Neural cell (in vitro differentiated cells): ENCODE measurements around the gene KCNA10.

Source experiments
- EP300 ChIP-seq: fragments of 450-650 bp; conservative IDR thresholded peaks from 2 replicates; pipeline ENCODE4 v1.6.1; 2014; ENCODE audit warnings: antibody characterized with exemption, mild to moderate bottlenecking, moderate library complexity; ENCODE audit not compliant: poor library complexity, severe bottlenecking
- EZH2 ChIP-seq: fragments of 200-600, 300-800 bp; shearing (Covaris generic), sonication (generic); IDR thresholded peaks from 2 replicates; pipeline ENCODE4 v1.6.1; 2014; ENCODE audit warnings: antibody characterized with exemption, low read length, borderline replicate concordance, mild to moderate bottlenecking; ENCODE audit not compliant: insufficient read depth, poor library complexity, severe bottlenecking
- TAF1 ChIP-seq: IDR thresholded peaks from 2 replicates; pipeline ENCODE4 v1.6.1; 2012; ENCODE audit warnings: low read depth
- TF ChIP-seq, protein P1 (sequence below): fragments of 450-650 bp; IDR thresholded peaks from 2 replicates; pipeline ENCODE4 v1.5.1; 2014; ENCODE audit warnings: antibody characterized with exemption, mild to moderate bottlenecking, moderate library complexity; ENCODE audit not compliant: poor library complexity, severe bottlenecking

GRCh38 chr1:110478886-110479285, 40.1 kb downstream of the KCNA10 start:
- TF ChIP-seq TAF1 (no peak), EZH2 (no peak), EP300 (no peak)
- TF ChIP-seq, protein P1, sequence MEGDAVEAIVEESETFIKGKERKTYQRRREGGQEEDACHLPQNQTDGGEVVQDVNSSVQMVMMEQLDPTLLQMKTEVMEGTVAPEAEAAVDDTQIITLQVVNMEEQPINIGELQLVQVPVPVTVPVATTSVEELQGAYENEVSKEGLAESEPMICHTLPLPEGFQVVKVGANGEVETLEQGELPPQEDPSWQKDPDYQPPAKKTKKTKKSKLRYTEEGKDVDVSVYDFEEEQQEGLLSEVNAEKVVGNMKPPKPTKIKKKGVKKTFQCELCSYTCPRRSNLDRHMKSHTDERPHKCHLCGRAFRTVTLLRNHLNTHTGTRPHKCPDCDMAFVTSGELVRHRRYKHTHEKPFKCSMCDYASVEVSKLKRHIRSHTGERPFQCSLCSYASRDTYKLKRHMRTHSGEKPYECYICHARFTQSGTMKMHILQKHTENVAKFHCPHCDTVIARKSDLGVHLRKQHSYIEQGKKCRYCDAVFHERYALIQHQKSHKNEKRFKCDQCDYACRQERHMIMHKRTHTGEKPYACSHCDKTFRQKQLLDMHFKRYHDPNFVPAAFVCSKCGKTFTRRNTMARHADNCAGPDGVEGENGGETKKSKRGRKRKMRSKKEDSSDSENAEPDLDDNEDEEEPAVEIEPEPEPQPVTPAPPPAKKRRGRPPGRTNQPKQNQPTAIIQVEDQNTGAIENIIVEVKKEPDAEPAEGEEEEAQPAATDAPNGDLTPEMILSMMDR: no peak
